ENCODE measurements around the gene PPM1J.

Gene PPM1J

DNA sequence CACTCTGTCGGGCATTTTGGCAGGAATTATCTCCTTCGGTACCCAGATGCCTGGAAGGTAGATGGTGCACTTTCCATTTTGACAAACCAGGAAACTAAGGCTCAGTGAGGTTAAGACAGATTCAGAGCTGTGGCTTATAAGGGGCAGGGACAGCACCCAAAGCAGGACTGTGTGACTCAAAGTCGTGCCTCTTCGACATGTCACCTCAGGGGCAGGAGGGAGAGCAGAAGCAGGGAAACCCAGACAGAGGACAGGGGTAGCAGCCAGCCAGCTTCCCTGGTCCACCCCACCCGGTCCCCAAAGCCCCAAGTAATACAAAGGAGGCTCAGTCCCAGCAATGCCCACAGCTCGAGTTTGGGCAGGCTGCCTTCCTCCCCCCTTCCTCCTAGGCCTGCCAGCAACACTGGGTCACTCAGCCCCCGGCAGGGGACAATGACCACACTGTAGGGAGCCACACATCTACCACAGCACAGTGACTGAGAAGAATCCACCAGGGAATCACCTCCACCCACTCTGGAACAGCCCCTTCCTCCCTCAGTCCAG lies 10.7 kb downstream of the PPM1J start:
- DNase-seq (ENCODE audit: low spot score) = peak; percentile 93

- no peak for DNase-seq (ENCODE audit: low spot score)
Observed at GRCh38 chr1:112703706-112704105, 11.4 kb downstream of the PPM1J start.

DNA sequence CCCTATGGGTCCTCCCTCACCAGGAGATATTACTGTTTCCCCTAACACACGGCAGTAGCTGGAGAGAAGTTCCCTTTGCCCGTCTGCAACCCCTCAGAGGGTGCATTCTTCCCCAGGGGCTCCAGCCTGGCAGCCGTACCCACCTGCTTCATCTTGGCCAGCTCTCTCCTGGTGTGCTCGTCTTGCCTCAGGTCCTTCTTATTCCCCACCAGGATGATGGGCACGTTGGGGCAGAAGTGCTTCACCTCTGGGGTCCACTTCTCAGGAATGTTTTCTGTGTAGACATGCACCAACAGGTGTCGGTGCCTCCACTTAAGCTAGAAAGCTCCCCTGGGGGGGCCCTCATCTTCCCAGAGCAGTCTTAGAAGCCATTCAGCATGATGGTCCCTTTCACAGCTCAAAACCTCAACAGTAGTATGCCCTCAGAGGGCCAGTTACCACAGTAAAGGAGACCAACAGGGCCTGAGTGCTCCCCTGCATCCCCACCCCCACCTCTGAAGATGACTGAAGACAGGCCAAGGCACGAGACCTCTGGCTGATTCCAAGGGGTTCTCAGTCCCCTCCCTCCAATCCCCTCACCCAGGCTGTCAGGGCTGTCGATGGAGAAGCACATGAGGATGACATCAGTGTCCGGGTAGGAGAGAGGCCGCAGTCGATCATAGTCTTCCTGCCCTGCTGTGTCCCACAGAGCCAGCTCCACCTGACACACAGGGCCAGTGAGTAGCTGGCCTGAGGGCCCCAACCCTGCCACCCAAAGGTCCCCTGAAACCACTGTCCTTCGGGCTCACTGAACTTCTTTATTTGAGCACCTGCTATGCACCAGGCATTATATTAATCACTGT lies 12.5 kb downstream of the PPM1J start:
- DNase-seq (ENCODE audit: low spot score) = peak; percentile 13

- no peak for DNase-seq (ENCODE audit: low spot score)
Observed at GRCh38 chr1:112702067-112702395, 13.1 kb downstream of the PPM1J start.

- DNase-seq (ENCODE audit: low spot score) = peak; percentile 12
Observed at GRCh38 chr1:112701227-112702066, 13.7 kb downstream of the PPM1J start.

- peak; percentile 93 for DNase-seq (ENCODE audit: low spot score)
Observed at GRCh38 chr1:112700290-112701226, 14.6 kb downstream of the PPM1J start.

- no peak for DNase-seq (ENCODE audit: low spot score)
Observed at GRCh38 chr1:112699425-112700144, 15.5 kb downstream of the PPM1J start.

DNA sequence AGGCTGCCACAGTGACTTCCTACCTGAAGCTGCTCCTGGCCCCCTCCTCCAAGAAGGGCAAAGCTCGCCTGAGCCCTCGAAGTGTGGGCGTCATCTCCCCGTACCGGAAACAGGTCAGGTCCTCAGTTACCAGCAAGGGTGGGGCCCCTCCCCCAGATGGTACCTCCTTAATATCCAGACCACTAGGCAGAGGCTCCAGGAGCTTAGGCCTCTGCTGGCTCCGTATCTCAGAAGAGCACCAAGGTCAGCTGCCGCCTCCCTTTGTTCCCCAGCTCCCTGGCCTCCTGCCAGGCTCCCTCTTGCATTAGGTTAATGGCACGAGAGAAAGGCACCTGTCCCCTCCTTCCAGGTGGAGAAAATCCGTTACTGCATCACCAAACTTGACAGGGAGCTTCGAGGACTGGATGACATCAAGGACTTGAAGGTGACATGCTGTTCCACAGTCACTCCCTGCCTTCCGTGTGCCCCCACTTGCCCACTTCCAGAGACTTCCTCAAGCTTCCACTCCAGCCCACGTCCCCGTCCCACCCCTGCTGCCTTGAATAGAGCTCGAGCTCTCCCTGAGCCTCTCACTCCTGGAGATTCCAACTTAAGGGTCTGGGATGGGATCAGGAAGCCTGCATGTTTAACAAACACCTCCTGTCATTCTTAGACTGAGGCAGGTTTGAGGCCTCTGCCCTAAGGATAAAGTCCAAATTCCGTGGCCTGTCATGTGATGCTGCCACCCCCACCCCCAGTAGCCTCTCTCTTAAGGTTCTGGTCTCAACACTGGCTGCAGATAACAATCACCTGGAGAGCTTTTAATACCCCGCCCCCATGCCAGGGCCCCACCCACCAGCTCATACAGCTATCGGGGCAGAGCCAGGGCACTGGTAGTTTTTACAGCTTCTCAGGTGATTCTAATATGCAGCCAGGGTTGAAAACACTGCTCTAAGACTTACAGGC lies 16.5 kb downstream of the PPM1J start:
- no peak for DNase-seq (ENCODE audit: low spot score)

DNA sequence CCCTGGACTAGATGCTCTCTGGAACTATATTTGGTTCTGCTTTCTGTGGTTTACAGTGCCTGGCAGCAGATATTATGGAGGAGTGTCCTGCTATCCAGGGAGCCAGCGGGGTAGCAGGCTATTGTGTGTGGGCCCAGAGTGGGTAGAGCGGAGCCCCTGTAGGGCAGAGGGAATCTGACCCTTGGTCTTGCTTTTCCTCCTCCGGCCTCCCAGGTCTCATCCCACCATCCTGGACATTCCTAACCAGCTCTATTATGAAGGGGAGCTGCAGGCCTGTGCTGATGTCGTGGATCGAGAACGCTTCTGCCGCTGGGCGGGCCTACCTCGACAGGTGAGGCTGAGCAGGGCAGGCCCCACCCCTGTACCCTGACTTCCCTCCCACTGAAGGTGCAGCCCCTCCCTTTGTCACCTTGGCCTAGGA lies 17.3 kb downstream of the PPM1J start:
- DNase-seq (ENCODE audit: low spot score) = no peak

DNA sequence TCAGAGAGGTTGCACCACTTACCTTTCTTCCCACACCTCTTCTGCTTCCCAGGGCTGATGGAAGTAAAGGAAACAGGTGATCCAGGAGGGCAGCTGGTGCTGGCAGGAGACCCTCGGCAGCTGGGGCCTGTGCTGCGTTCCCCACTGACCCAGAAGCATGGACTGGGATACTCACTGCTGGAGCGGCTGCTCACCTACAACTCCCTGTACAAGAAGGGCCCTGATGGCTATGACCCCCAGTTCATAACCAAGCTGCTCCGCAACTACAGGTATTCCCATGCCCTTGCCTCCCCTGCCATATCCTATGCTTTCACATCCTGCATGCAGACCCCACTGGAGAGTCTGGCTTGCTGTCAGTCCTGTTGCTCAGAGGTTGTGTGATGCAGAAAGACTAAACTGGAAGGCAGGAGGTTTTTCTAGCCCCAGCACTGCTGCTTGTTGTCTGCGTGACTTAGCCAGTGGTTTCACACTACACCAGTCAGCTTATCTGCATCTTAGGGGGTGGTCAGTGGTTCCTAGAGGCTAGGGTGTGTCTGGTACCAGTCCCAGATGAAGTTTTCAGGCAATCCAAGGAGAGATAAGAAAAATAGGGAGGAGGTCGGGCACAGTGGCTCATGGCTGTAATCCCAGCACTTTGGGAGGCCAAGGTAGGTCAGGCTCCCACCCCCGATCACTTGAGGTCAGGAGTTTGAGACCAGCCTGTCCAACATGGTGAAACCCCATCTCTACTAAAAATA lies 18.4 kb downstream of the PPM1J start:
- DNase-seq (ENCODE audit: low spot score) = no peak

- no peak for DNase-seq (ENCODE audit: low spot score)
Observed at GRCh38 chr1:112695276-112695675, 19.9 kb downstream of the PPM1J start.

DNA sequence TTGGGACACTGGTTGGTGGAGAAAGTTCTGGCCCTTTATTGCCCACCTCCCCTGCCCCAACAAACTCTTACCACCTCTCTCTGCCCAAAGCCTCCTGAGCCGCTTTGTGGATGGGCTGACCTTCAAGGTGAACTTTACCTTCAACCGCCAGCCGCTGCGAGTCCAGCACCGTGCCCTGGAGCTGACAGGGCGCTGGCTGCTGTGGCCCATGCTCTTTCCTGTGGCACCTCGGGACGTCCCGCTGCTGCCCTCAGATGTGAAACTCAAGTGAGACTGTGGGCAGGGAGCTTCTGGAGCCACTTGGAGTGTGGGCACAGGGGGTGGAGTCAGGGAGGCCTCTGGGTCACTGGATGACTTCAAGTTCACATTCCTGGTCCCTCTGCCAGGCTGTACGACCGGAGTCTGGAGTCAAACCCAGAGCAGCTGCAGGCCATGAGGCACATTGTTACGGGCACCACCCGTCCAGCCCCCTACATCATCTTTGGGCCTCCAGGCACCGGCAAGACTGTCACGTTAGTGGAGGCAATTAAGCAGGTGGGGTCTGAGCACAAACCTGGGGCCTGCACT lies 20.7 kb downstream of the PPM1J start:
- DNase-seq (ENCODE audit: low spot score) = no peak

DNA sequence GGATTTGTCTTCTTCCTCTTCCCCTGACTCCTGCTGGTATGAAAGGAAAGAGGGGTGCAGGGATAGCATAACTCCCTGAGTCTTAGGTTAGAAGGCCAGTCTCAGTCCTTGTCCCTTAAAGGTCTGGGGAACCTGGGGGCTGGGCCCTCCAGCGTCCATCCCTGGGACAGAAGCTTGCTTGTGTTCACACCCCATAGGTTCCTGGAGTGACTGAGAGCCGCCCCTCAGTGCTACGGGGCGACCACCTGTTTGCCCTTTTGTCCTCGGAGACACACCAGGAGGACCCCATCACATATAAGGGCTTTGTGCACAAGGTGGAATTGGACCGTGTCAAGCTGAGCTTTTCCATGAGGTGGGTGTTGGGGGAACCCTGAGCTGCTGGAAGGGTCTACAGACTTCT lies 21.3 kb downstream of the PPM1J start:
- no peak for DNase-seq (ENCODE audit: low spot score)

- DNase-seq (ENCODE audit: low spot score) = no peak
Observed at GRCh38 chr1:112692681-112693080, 22.5 kb downstream of the PPM1J start.

GRCh38 chr1:112689842-112690237 lies 25.3 kb downstream of the PPM1J start:
- no peak for DNase-seq (ENCODE audit: low spot score)

GRCh38 chr1:112689196-112689841 lies 25.8 kb downstream of the PPM1J start:
- no peak for DNase-seq (ENCODE audit: low spot score)

DNA sequence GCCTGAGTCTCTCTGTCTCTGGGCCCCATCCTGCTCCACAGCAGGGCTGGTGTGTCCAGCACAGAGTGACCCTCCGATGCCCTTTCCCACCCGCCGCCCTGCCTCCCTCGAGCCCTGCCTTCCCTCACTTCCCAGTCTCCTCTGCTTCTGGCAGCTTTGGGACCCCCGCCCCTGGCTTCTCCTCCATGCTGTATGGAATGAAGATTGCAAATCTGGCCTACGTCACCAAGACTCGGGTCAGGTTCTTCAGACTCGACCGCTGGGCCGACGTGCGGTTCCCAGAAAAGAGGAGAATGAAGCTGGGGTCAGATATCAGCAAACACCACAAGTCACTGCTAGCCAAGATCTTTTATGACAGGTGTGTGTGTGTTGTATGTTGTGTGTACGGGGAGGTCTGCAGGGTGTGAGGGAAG lies 26.3 kb downstream of the PPM1J start:
- DNase-seq (ENCODE audit: low spot score) = no peak

GRCh38 chr1:112687785-112688496 lies 27.2 kb downstream of the PPM1J start:
- DNase-seq (ENCODE audit: low spot score) = no peak
